Activated CD8-positive, alpha-beta memory T cell treated with anti-CD3 and anti-CD28 coated beads for 48 hours (primary cell): ENCODE results near the gene SERPINB8.
A peak's percentile ranks its signal among the peaks of the same experiment; 100 is the strongest.

Experiments
- DNase-seq, 3 experiments: peaks; one replicate each; pipeline ENCODE4 v3.0.0-alpha.2; 2020; ENCODE audit warnings: low read depth in 2 of 3, low spot score in 2 of 3

The SERPINB8 gene

GRCh38 chr18:63964908-63965307 is 5.0 kb upstream of the SERPINB8 start:
- no peak for DNase-seq

GRCh38 chr18:63965716-63966330 is 4.1 kb upstream of the SERPINB8 start:
- no peak for DNase-seq

- no peak for DNase-seq
Observed at GRCh38 chr18:63970809-63971205, 926 bp downstream of the SERPINB8 start.

GRCh38 chr18:63971320-63972001 is 1.6 kb downstream of the SERPINB8 start:
- DNase-seq = no peak

- DNase-seq = no peak
Observed at GRCh38 chr18:63972002-63972376, 2.1 kb downstream of the SERPINB8 start.

- no peak for DNase-seq
Observed at GRCh38 chr18:63974991-63975390, 5.1 kb downstream of the SERPINB8 start.

GRCh38 chr18:63975628-63976027 is 5.7 kb downstream of the SERPINB8 start:
- DNase-seq = no peak

GRCh38 chr18:63977040-63977439 is 7.2 kb downstream of the SERPINB8 start:
- DNase-seq = no peak

GRCh38 chr18:63979409-63979920 is 9.6 kb downstream of the SERPINB8 start:
- no peak for DNase-seq

GRCh38 chr18:63980027-63980426 is 10.1 kb downstream of the SERPINB8 start:
- no peak for DNase-seq

- no peak for DNase-seq
Observed at GRCh38 chr18:63980896-63981460, 11.1 kb downstream of the SERPINB8 start.

GRCh38 chr18:63981719-63982118 is 11.8 kb downstream of the SERPINB8 start:
- DNase-seq = no peak

- DNase-seq = no peak
Observed at GRCh38 chr18:63982361-63982760, 12.5 kb downstream of the SERPINB8 start.

GRCh38 chr18:63986885-63987284 is 17.0 kb downstream of the SERPINB8 start:
- no peak for DNase-seq

- DNase-seq = no peak
Observed at GRCh38 chr18:63987743-63988142, 17.9 kb downstream of the SERPINB8 start.

GRCh38 chr18:63992751-63993150 is 22.9 kb downstream of the SERPINB8 start:
- no peak for DNase-seq

- peak in 1 of 3 experiments; percentile 15 for DNase-seq
Observed at GRCh38 chr18:63994783-63995399, 25.0 kb downstream of the SERPINB8 start.

- no peak for DNase-seq
Observed at GRCh38 chr18:63997041-63997440, 27.2 kb downstream of the SERPINB8 start.

- DNase-seq = no peak
Observed at GRCh38 chr18:63997606-63998005, 27.7 kb downstream of the SERPINB8 start.

GRCh38 chr18:63999871-64000270 is 30.0 kb downstream of the SERPINB8 start:
- no peak for DNase-seq

GRCh38 chr18:64002581-64002980 is 32.7 kb downstream of the SERPINB8 start:
- DNase-seq = no peak

GRCh38 chr18:64009305-64009704 is 39.4 kb downstream of the SERPINB8 start:
- DNase-seq = no peak
